Stimulated activated CD4-positive, alpha-beta T cell treated with anti-CD3 and anti-CD28 coated beads, TNF-alpha, amount 100 ng/mL, for 4 hours (primary cell): ENCODE measurements around the gene CIP2A.

Source experiments
- DNase-seq, 3 experiments: peaks; one replicate each; pipeline ENCODE4 v3.0.0-alpha.2; 2020; ENCODE audit warnings: low read depth in 3 of 3

CIP2A gene

DNA sequence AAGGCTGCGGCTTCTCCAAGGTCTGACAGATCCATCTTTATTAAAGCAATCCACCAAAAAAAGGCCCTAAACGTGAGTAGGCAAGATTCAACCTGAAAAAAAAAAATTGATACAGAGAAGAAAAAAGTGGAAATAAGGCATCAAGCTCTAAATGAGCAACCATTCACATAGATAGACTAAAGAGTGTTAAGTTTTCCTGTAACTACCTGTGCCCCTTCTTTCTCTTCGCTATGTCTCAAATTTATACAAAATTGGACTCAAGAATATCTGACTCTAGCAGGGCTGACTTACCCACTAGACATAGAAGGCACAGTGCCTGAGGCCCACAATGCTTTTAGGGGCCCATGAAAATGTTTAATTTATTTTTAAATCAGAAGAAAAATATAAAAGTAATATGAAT lies 78.7 kb downstream of the CIP2A start, which contains the start of gene MYH15:
MYH15 (minus strand) TSS at position 101 of the 400 bp plus-strand sequence; CDS start at position 35, 66 bp downstream.
- DNase-seq = no peak

- DNase-seq = no peak
Observed at GRCh38 chr3:108509871-108510270, 79.4 kb downstream of the CIP2A start.

DNA sequence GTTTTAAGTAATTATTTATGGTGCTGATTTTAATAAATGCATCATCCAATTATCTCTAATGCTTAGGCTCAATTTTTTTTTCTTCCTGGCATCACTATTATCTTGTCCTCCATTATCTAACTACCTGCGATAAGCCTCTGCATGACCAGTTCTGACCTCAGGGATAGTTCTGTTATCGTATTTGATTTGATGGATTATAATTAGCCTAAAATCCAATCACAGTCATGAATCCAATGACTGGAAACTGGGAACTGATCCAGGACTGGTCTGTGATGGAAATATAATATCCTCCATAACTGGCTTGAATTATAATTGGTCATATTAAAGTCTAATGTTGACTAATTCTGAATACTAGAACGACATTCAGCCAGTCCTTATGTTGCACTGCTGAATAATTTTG lies 80.0 kb downstream of the CIP2A start:
- no peak for DNase-seq

DNA sequence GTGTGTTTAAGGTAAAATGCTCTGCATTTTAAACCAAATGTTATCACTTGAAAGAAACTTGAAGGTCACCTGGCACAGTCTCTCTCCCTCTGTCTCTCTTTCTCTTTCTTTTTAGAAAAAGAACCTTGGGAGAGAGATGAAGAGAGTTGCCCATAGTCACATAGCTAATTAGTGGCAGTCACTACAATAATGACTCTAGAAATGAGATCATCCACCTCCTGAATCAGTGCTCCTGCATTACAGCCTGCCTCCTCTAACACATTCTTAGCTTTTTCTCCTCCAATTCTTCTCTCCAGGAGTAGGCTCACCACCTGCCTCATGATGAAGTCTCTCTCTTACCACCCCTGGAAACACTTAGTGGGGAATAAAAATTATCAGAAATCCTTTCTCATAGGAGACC lies 81.3 kb downstream of the CIP2A start:
- no peak for DNase-seq

DNA sequence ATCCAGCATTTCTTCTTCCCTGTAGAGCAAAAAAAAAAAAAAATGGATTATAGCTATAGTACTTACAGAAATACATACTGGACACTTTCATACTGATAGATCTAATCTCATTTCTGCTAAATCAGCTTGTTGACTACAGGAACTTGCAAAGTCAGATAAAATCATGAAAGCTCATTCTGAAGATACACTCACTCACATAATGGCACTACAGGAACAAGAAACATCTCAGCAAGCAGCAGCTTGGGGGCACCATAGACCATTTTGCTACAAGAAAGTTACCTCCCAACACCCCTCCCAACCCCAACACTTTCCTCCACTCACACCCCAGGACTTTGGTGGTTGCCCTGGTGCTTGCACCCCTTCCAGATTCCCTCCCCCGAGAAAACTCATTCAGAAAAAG lies 83.4 kb downstream of the CIP2A start:
- DNase-seq = no peak

GRCh38 chr3:108503722-108504121 lies 85.5 kb downstream of the CIP2A start:
- DNase-seq = no peak

GRCh38 chr3:108501535-108501934 lies 87.7 kb downstream of the CIP2A start:
- DNase-seq = no peak

DNA sequence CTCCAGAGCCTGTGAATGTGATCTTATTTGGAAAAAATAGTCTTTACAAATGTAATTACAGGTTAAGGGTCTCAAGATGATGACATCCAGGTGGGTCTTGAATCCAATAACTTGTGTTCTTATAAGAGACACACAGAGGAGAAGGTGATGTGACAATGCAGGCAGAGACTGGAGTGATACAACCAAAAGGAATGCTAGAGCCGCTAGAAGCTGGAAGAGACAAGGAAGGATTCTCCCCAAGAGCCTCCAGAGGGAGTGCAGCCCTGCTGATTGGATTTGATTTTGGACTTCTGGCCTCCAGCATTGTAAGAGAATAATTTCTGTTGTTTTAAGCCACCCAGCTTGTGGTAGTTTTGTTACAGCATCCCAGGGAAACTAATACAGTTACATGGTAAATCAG lies 88.5 kb downstream of the CIP2A start:
- DNase-seq = no peak
